Keratinocyte (primary cell): ENCODE results near the gene ATP5MC2.

ENCODE experiments used
- EZH2 ChIP-seq: IDR thresholded peaks from one replicate; pipeline ENCODE4 v1.6.1; 2012; ENCODE audit warnings: inconsistent platforms, mild to moderate bottlenecking, low read length, moderate library complexity
- TF ChIP-seq, protein P1 (sequence below), 3 experiments: IDR thresholded peaks in 1 of 3; conservative IDR thresholded peaks in 1 of 3; optimal IDR thresholded peaks in 1 of 3; 2 replicates in 2 of 3; 3 replicates in 1 of 3; pipeline versions ENCODE3 to v1.5.1; 2011; ENCODE audit warnings: low read length in 3 of 3, mild to moderate bottlenecking in 3 of 3, moderate library complexity in 2 of 3, control low read depth in 1 of 3, inconsistent platforms in 1 of 3; ENCODE audit not compliant: insufficient read depth in 2 of 3; ENCODE audit errors: extremely low read depth in 1 of 3

DNA sequence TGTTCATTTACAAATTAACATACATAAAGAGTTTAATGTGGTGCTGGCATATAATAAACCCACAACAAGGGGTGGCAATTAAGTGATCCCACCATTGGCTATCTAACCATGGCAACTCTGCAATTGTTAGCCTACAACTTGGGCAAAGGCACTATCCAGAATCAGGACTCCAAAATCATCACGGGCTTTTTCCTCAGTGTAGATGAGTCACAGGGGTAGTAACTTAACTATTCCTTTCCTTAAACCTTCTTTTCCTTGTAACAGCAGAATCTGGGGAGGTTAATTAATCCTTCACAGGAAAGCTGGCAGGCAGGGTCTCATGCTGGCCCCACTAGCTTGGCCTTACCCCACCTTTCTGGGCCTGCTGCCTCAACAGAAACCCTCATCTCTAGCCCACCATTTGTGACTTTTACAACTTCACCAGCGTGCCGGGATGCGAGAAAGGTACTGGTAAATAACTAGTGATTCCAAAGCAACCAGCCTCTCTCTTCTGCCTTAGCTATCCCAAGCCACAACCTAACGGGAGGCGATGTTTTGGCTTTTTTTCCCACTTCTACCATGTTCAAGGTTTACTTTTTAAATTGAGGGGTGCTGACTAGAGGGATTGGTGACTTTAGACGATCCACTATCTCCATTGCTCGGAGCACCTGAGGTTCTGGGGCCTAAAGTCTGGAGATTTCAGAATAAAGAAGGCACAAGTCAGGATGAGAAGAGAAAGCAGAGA lies 744 bp downstream of the ATP5MC2 start:
- TF ChIP-seq, protein P1, sequence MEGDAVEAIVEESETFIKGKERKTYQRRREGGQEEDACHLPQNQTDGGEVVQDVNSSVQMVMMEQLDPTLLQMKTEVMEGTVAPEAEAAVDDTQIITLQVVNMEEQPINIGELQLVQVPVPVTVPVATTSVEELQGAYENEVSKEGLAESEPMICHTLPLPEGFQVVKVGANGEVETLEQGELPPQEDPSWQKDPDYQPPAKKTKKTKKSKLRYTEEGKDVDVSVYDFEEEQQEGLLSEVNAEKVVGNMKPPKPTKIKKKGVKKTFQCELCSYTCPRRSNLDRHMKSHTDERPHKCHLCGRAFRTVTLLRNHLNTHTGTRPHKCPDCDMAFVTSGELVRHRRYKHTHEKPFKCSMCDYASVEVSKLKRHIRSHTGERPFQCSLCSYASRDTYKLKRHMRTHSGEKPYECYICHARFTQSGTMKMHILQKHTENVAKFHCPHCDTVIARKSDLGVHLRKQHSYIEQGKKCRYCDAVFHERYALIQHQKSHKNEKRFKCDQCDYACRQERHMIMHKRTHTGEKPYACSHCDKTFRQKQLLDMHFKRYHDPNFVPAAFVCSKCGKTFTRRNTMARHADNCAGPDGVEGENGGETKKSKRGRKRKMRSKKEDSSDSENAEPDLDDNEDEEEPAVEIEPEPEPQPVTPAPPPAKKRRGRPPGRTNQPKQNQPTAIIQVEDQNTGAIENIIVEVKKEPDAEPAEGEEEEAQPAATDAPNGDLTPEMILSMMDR (optimal IDR thresholded peaks at IDR 0.05 in 1 of 3, IDR thresholded peaks at IDR 0.05 in 1 of 3, conservative IDR thresholded peaks at IDR 0.05 in 1 of 3; ENCODE audit: extremely low read depth in 1 of 3, insufficient read depth in 2 of 3, low read length in 3 of 3) = no peak
- TF ChIP-seq EZH2 = no peak
